Measurements from ENCODE around the gene GPR18.

GPR18 gene

DNA sequence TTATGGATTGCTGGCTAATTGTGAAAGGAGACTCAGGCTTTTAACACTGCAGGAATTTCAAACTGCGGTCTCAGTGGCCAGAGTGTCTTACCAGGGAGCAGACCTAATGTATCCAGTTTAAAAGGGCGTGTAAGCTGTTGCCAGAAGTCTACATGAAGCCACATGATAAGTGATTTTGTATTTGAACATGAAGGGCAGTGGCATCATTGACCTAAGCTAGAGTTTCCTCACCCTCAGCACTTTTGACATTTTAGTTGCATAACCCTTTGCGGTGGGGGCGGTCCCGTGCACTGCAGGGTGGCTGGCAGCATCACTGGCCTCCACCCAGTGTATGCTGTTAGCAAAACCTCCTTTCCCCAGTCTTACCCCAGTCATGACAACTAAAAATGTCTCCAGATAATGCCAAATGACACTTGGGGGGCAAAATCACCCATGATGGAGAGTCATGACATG, 23.7 kb upstream of the GPR18 start:
- no peak overlapping the region for H3K4me2 ChIP-seq (ENCODE audit: insufficient read depth, low read length, poor library complexity, severe bottlenecking)
- no peak overlapping the region for H2BK15ac ChIP-seq (ENCODE audit: low read length)
- no peak overlapping the region for H4K91ac ChIP-seq (ENCODE audit: low read depth, low read length, poor library complexity)
- H4K8ac ChIP-seq (ENCODE audit: low read depth, low read length): no peak overlapping the region
- no peak overlapping the region for H2BK12ac ChIP-seq (ENCODE audit: low read length)
- no peak overlapping the region for H3K14ac ChIP-seq (ENCODE audit: low read length)
- H2BK120ac ChIP-seq (ENCODE audit: low read depth, low read length): no peak overlapping the region
- peaks cover 0 to 6% of the 10 kb centered on the region in 2 donors for H3K36me3 ChIP-seq (replicated peaks in 1 of 2; ENCODE audit: control insufficient read depth in 2 of 2, insufficient read depth in 2 of 2, low read length in 2 of 2)
- H2BK5ac ChIP-seq (ENCODE audit: low read length): no peak overlapping the region
- peaks cover 0 to 13% of the 10 kb centered on the region in 2 donors for H3K4me1 ChIP-seq (ENCODE audit: control insufficient read depth in 2 of 2, insufficient read depth in 1 of 2, low read depth in 1 of 2, low read length in 2 of 2)
- H3K18ac ChIP-seq (ENCODE audit: low read length): no peak overlapping the region
- no peak overlapping the region for H3K9ac ChIP-seq (ENCODE audit: low read depth, low read length, poor library complexity)
- no peak overlapping the region for H2AFZ ChIP-seq (ENCODE audit: low read length)
- no peak overlapping the region for H3K4me3 ChIP-seq (ENCODE audit: low read length in 2 of 2)
- DNase-seq (ENCODE audit: low spot score): no peak
- no peak overlapping the region for H2AK5ac ChIP-seq (ENCODE audit: low read depth, low read length)
- no peaks in the 10 kb centered on the region for H3K9me3 ChIP-seq (replicated peaks in 1 of 2; ENCODE audit: control insufficient read depth in 2 of 2, insufficient read depth in 1 of 2, low read depth in 1 of 2, low read length in 2 of 2)
- H3K27me3 ChIP-seq (ENCODE audit: control insufficient read depth in 3 of 3, insufficient read depth in 3 of 3, low read depth in 1 of 3, low read length in 3 of 3): no peaks in the 10 kb centered on the region
- H3K4ac ChIP-seq (ENCODE audit: low read length): no peak overlapping the region
- no CpG with 5 or more reads among the region's 5 CpGs for WGBS, 2 donors (ENCODE audit: extremely low coverage in 2 of 2, insufficient read length in 2 of 2, insufficient replicate concordance in 1 of 2)
- no peak overlapping the region for H3K27ac ChIP-seq (replicated peaks; ENCODE audit: low read length)
- no peak overlapping the region for H3K23ac ChIP-seq (ENCODE audit: low read depth, low read length, poor library complexity)
- peaks cover 2% of the 10 kb centered on the region for H3K79me1 ChIP-seq (ENCODE audit: low read depth, low read length)

DNA sequence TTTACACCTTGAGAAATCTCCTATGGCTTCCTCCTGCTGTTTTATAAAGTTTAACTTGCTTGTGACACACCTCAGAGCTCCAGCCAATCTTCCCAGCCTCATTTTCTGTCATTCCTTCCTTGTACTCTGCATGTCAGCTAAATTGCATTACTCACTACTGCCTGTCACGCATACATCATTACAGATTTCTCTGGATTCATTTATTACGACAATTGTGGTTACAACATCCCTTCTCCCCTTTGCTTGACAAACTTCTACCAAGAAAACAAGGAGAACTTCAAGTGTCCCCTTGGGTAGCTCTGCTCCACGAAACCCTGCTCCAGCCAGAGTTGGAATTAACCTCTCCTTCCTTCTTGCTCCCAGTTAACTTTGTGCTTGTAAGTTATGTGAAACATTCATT, 22.0 kb upstream of the GPR18 start:
- Histone ChIP-seq H3K4me2 (ENCODE audit: insufficient read depth, low read length, poor library complexity, severe bottlenecking) (no peak overlapping the region), H3K27me3 (ENCODE audit: control insufficient read depth in 3 of 3, insufficient read depth in 3 of 3, low read depth in 1 of 3, low read length in 3 of 3) (no peaks in the 10 kb centered on the region), H4K8ac (ENCODE audit: low read depth, low read length) (no peak overlapping the region), H2BK12ac (ENCODE audit: low read length) (no peak overlapping the region), H3K4me1 (ENCODE audit: control insufficient read depth in 2 of 2, insufficient read depth in 1 of 2, low read depth in 1 of 2, low read length in 2 of 2) (peaks cover 0 to 13% of the 10 kb centered on the region in 2 donors), H3K36me3 (replicated peaks in 1 of 2; ENCODE audit: control insufficient read depth in 2 of 2, insufficient read depth in 2 of 2, low read length in 2 of 2) (peaks cover 0 to 11% of the 10 kb centered on the region in 2 donors), H3K4ac (ENCODE audit: low read length) (no peak overlapping the region), H3K23ac (ENCODE audit: low read depth, low read length, poor library complexity) (no peak overlapping the region), H3K27ac (replicated peaks; ENCODE audit: low read length) (no peak overlapping the region), H2BK15ac (ENCODE audit: low read length) (no peak overlapping the region), H3K14ac (ENCODE audit: low read length) (no peak overlapping the region), H2BK5ac (ENCODE audit: low read length) (no peak overlapping the region), H2BK120ac (ENCODE audit: low read depth, low read length) (no peak overlapping the region), H3K9ac (ENCODE audit: low read depth, low read length, poor library complexity) (no peak overlapping the region), H3K4me3 (ENCODE audit: low read length in 2 of 2) (no peak overlapping the region), H2AK5ac (ENCODE audit: low read depth, low read length) (no peak overlapping the region), H3K9me3 (replicated peaks in 1 of 2; ENCODE audit: control insufficient read depth in 2 of 2, insufficient read depth in 1 of 2, low read depth in 1 of 2, low read length in 2 of 2) (no peaks in the 10 kb centered on the region), H3K18ac (ENCODE audit: low read length) (no peak overlapping the region), H4K91ac (ENCODE audit: low read depth, low read length, poor library complexity) (no peak overlapping the region), H3K79me1 (ENCODE audit: low read depth, low read length) (peaks cover 2% of the 10 kb centered on the region), H2AFZ (ENCODE audit: low read length) (no peak overlapping the region)
- no CpG with 5 or more reads among the region's 3 CpGs for WGBS, 2 donors (ENCODE audit: extremely low coverage in 2 of 2, insufficient read length in 2 of 2, insufficient replicate concordance in 1 of 2)
- DNase-seq (ENCODE audit: low spot score): no peak

DNA sequence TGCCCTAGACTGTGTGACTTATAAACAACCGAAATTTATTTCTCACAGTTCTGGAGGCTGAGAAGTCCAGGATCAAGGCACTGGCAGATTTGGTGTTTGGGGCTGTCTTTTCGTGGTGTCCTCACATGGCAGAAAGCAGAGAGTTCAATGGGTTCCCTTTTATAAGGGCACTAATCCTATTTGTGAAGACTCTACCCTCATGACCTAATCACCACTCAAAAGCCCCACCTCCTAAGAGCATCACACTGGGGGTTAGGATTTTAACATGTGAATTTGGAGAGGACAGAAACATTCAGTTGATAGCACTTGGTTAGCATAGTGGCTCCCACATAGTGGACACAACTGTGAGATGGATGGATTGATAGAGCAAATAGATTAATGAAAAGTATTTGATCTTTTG, 21.5 kb upstream of the GPR18 start:
- DNase-seq (ENCODE audit: low spot score): no peak
- Histone ChIP-seq H2AFZ (ENCODE audit: low read length) (no peak overlapping the region), H3K4me3 (ENCODE audit: low read length in 2 of 2) (no peak overlapping the region), H2BK5ac (ENCODE audit: low read length) (no peak overlapping the region), H3K4ac (ENCODE audit: low read length) (no peak overlapping the region), H2BK12ac (ENCODE audit: low read length) (no peak overlapping the region), H3K4me2 (ENCODE audit: insufficient read depth, low read length, poor library complexity, severe bottlenecking) (no peak overlapping the region), H3K9me3 (replicated peaks in 1 of 2; ENCODE audit: control insufficient read depth in 2 of 2, insufficient read depth in 1 of 2, low read depth in 1 of 2, low read length in 2 of 2) (no peaks in the 10 kb centered on the region), H3K9ac (ENCODE audit: low read depth, low read length, poor library complexity) (no peak overlapping the region), H2BK15ac (ENCODE audit: low read length) (no peak overlapping the region), H3K4me1 (ENCODE audit: control insufficient read depth in 2 of 2, insufficient read depth in 1 of 2, low read depth in 1 of 2, low read length in 2 of 2) (peaks cover 0 to 13% of the 10 kb centered on the region in 2 donors), H4K8ac (ENCODE audit: low read depth, low read length) (no peak overlapping the region), H3K23ac (ENCODE audit: low read depth, low read length, poor library complexity) (no peak overlapping the region), H3K36me3 (replicated peaks in 1 of 2; ENCODE audit: control insufficient read depth in 2 of 2, insufficient read depth in 2 of 2, low read length in 2 of 2) (peaks cover 1 to 16% of the 10 kb centered on the region in 2 donors), H3K14ac (ENCODE audit: low read length) (no peak overlapping the region), H3K79me1 (ENCODE audit: low read depth, low read length) (peaks cover 2% of the 10 kb centered on the region), H3K27ac (replicated peaks; ENCODE audit: low read length) (no peak overlapping the region), H3K27me3 (ENCODE audit: control insufficient read depth in 3 of 3, insufficient read depth in 3 of 3, low read depth in 1 of 3, low read length in 3 of 3) (no peaks in the 10 kb centered on the region), H2BK120ac (ENCODE audit: low read depth, low read length) (no peak overlapping the region), H2AK5ac (ENCODE audit: low read depth, low read length) (no peak overlapping the region), H3K18ac (ENCODE audit: low read length) (no peak overlapping the region), H4K91ac (ENCODE audit: low read depth, low read length, poor library complexity) (no peak overlapping the region)
- WGBS, 2 donors (ENCODE audit: extremely low coverage in 2 of 2, insufficient read length in 2 of 2, insufficient replicate concordance in 1 of 2): no CpG with 5 or more reads among the region's 2 CpGs

DNA sequence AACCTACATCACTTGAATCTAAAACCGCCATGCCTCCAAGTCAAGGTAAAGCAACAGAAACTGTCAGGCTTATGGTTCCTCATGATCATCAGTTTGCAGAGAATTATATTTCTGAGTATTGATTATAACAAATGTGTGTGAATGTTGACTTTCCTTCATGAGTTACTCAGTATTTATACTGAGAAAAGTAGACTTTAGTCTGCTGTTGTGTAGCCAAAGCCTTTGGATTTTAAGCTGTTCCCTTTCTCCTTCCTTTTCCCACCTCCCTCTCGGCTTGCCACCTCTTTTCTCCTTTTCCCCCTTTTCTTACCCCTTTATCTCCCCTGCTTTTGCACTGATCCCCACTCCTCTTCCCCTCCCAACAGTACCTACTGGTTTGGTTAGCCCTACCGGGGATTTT, 20.7 kb upstream of the GPR18 start:
- Histone ChIP-seq H3K18ac (ENCODE audit: low read length) (no peak overlapping the region), H4K8ac (ENCODE audit: low read depth, low read length) (no peak overlapping the region), H2AK5ac (ENCODE audit: low read depth, low read length) (no peak overlapping the region), H3K4ac (ENCODE audit: low read length) (no peak overlapping the region), H3K14ac (ENCODE audit: low read length) (no peak overlapping the region), H2AFZ (ENCODE audit: low read length) (no peak overlapping the region), H3K36me3 (replicated peaks in 1 of 2; ENCODE audit: control insufficient read depth in 2 of 2, insufficient read depth in 2 of 2, low read length in 2 of 2) (peaks cover 1 to 16% of the 10 kb centered on the region in 2 donors), H3K23ac (ENCODE audit: low read depth, low read length, poor library complexity) (no peak overlapping the region), H2BK120ac (ENCODE audit: low read depth, low read length) (no peak overlapping the region), H2BK12ac (ENCODE audit: low read length) (no peak overlapping the region), H3K9me3 (replicated peaks in 1 of 2; ENCODE audit: control insufficient read depth in 2 of 2, insufficient read depth in 1 of 2, low read depth in 1 of 2, low read length in 2 of 2) (no peaks in the 10 kb centered on the region), H4K91ac (ENCODE audit: low read depth, low read length, poor library complexity) (no peak overlapping the region), H2BK15ac (ENCODE audit: low read length) (no peak overlapping the region), H2BK5ac (ENCODE audit: low read length) (no peak overlapping the region), H3K79me1 (ENCODE audit: low read depth, low read length) (peaks cover 2% of the 10 kb centered on the region), H3K27ac (replicated peaks; ENCODE audit: low read length) (no peak overlapping the region), H3K4me2 (ENCODE audit: insufficient read depth, low read length, poor library complexity, severe bottlenecking) (no peak overlapping the region), H3K4me1 (ENCODE audit: control insufficient read depth in 2 of 2, insufficient read depth in 1 of 2, low read depth in 1 of 2, low read length in 2 of 2) (peaks cover 0 to 13% of the 10 kb centered on the region in 2 donors), H3K9ac (ENCODE audit: low read depth, low read length, poor library complexity) (no peak overlapping the region), H3K4me3 (ENCODE audit: low read length in 2 of 2) (no peak overlapping the region), H3K27me3 (ENCODE audit: control insufficient read depth in 3 of 3, insufficient read depth in 3 of 3, low read depth in 1 of 3, low read length in 3 of 3) (no peaks in the 10 kb centered on the region)
- no CpG with 5 or more reads among the region's 3 CpGs for WGBS, 2 donors (ENCODE audit: extremely low coverage in 2 of 2, insufficient read length in 2 of 2, insufficient replicate concordance in 1 of 2)
- no peak for DNase-seq (ENCODE audit: low spot score)

All from neuronal stem cell (in vitro differentiated cells).